NCI-H128 (cell line): Measurements from ENCODE around the gene SLC5A11.
"Not testable (repeated sequence)": the region's sequence is repeated elsewhere in the genome, so short reads cannot be mapped to it uniquely, and the experiment has no call there.

Experiments
- DNase-seq: peaks from one replicate; lab custom pipeline; 2025; ENCODE audit not compliant: unreplicated experiment; lab: John Stamatoyannopoulos, UW

The SLC5A11 gene

GRCh38 chr16:24845726-24846547, at the start of gene SLC5A11:
Gene SLC5A11, plus strand, starts transcription at chr16:24845963. Its CDS starts 12,681 bp downstream, at chr16:24858644.
- DNase-seq: no peak

- DNase-seq: no peak
Observed at GRCh38 chr16:24800586-24800985, 45.2 kb upstream of the SLC5A11 start.

- DNase-seq: no peak
Observed at GRCh38 chr16:24801761-24802302, 43.9 kb upstream of the SLC5A11 start.

- DNase-seq: no peak
Observed at GRCh38 chr16:24805484-24805883, 40.3 kb upstream of the SLC5A11 start.

GRCh38 chr16:24807301-24807700, 38.5 kb upstream of the SLC5A11 start:
- DNase-seq: no peak

- DNase-seq: no peak
Observed at GRCh38 chr16:24810951-24811843, 34.6 kb upstream of the SLC5A11 start.

- not testable (repeated sequence) for DNase-seq
Observed at GRCh38 chr16:24812813-24813212, 33.0 kb upstream of the SLC5A11 start.

- DNase-seq: no peak
Observed at GRCh38 chr16:24815021-24815420, 30.7 kb upstream of the SLC5A11 start.

- DNase-seq: no peak
Observed at GRCh38 chr16:24816688-24817087, 29.1 kb upstream of the SLC5A11 start.

- no peak for DNase-seq
Observed at GRCh38 chr16:24819462-24820040, 26.2 kb upstream of the SLC5A11 start.

- DNase-seq: no peak
Observed at GRCh38 chr16:24820522-24820921, 25.2 kb upstream of the SLC5A11 start.

- no peak for DNase-seq
Observed at GRCh38 chr16:24821129-24821528, 24.6 kb upstream of the SLC5A11 start.

- no peak for DNase-seq
Observed at GRCh38 chr16:24822542-24822941, 23.2 kb upstream of the SLC5A11 start.

GRCh38 chr16:24822974-24823373, 22.8 kb upstream of the SLC5A11 start:
- DNase-seq: no peak

GRCh38 chr16:24825696-24826095, 20.1 kb upstream of the SLC5A11 start:
- DNase-seq: no peak

GRCh38 chr16:24826096-24826690, 19.6 kb upstream of the SLC5A11 start:
- no peak for DNase-seq

GRCh38 chr16:24826817-24827566, 18.8 kb upstream of the SLC5A11 start:
- no peak for DNase-seq

GRCh38 chr16:24829153-24829552, 16.6 kb upstream of the SLC5A11 start:
- DNase-seq: no peak

GRCh38 chr16:24833352-24833751, 12.4 kb upstream of the SLC5A11 start:
- DNase-seq: no peak
